ENCODE measurements around the gene LHFPL6. TPM values are rescaled to one million over a fixed set of nuclear protein-coding genes. Genes with fewer than 3 reads are reported as not detected.

Gene LHFPL6
- total RNA-seq, 1 experiment from 2014 or later: 12.7 TPM

DNA sequence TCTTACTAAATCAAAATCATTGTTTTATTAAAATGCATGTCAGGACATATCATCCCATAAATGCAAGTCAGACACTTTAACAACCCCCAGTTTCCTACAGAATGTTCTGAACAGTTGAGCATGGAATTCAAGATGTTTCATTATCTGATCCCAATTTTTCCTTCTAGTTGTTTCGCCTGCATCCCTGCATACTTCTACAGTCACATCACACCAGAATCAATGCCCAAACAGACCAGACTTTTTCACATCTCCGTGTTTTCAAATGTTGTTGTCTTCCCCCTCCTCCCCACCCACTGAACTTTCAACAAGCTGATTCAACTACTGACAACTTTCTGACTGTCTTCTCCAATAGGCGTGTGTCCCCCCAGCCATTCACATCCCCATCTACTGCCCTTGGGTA lies 48.6 kb downstream of the LHFPL6 start:
- no peak for DNase-seq (ENCODE audit: low read depth)

GRCh38 chr13:39552246-39552645 lies 50.7 kb downstream of the LHFPL6 start:
- no peak for DNase-seq (ENCODE audit: low read depth)

GRCh38 chr13:39550931-39551330 lies 52.1 kb downstream of the LHFPL6 start:
- no peak for DNase-seq (ENCODE audit: low read depth)

GRCh38 chr13:39547108-39547507 lies 55.9 kb downstream of the LHFPL6 start:
- DNase-seq (ENCODE audit: low read depth): no peak

GRCh38 chr13:39542361-39542760 lies 60.6 kb downstream of the LHFPL6 start:
- no peak for DNase-seq (ENCODE audit: low read depth)

- no peak for DNase-seq (ENCODE audit: low read depth)
Observed at GRCh38 chr13:39540929-39541605, 61.9 kb downstream of the LHFPL6 start.

GRCh38 chr13:39538816-39539790 lies 63.9 kb downstream of the LHFPL6 start:
- peak; percentile 11 for DNase-seq (ENCODE audit: low read depth)

DNA sequence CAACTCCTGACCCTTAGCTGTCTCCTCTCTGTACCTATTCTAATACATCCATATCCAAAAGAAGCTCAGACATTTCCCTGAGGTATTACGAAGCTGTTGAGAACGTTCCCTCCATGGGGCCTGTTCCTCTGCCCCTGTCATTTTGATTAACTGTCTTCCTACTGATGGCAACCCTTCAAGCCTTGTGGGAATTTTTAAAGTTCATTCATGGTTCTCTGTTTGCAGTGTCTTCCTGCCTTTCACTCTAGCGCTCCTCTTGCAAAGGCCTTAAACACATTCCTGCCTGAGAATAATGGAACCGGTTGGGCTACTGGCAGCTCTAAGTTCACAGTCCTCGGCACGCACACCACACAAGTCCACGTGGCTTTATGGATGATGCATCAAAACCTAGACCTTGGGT lies 66.1 kb downstream of the LHFPL6 start:
- DNase-seq (ENCODE audit: low read depth): no peak

DNA sequence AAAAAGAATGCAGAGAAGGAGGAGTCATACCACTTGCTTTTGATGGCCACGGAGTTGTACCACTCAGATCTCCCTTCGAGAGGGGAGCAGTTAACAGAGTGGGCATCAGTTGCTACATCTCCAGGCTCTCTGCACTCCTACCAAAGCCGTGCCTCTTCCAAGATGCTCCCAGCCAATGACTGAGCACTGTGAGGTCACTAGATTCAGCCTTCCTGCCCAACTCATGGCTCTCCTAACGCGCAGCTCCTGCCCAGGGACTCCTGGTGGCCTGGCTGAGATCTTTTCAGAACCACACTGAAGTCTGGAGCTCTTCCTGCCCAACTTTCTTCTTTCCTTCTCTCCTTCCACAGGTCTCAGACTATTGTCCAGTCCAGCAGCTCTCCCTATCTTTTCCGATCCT lies 66.7 kb downstream of the LHFPL6 start:
- no peak for DNase-seq (ENCODE audit: low read depth)

- DNase-seq (ENCODE audit: low read depth): no peak
Observed at GRCh38 chr13:39533651-39534150, 69.3 kb downstream of the LHFPL6 start.

GRCh38 chr13:39531646-39532045 lies 71.3 kb downstream of the LHFPL6 start:
- peak; percentile 3 for DNase-seq (ENCODE audit: low read depth)

DNA sequence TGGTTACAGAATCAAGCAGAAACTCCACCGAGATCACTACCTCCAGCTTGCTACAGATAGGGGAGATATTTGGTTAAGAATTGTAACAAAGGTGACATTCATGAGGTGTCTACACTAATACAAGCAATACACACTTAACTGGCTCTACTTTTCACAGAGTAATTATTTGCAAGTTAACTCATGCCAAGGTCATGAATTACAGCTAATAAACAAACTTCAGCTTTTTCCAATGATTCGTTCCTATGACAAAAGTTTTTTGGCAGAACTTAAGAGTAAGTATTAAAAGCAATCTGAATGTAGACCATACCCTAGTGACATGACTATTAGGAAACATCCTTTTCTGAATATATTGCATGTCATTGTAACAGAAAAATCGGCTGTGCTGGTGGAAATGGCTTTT lies 72.1 kb downstream of the LHFPL6 start:
- no peak for DNase-seq (ENCODE audit: low read depth)

DNA sequence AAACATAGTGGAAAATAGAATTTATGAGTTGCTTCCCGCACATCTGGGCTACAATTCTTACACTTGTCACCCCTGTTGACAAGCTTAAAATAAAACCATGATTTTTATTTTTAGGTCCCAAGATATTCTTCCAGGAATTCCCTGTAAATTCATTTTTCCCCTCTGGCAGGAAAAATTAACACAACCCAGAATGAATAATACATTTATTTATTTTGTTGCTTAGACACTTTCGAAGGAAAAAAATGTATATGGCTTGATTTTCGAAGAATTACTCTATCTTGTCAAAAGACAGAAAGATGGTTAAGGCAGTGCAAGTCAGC lies 74.4 kb downstream of the LHFPL6 start:
- no peak for DNase-seq (ENCODE audit: low read depth)

DNA sequence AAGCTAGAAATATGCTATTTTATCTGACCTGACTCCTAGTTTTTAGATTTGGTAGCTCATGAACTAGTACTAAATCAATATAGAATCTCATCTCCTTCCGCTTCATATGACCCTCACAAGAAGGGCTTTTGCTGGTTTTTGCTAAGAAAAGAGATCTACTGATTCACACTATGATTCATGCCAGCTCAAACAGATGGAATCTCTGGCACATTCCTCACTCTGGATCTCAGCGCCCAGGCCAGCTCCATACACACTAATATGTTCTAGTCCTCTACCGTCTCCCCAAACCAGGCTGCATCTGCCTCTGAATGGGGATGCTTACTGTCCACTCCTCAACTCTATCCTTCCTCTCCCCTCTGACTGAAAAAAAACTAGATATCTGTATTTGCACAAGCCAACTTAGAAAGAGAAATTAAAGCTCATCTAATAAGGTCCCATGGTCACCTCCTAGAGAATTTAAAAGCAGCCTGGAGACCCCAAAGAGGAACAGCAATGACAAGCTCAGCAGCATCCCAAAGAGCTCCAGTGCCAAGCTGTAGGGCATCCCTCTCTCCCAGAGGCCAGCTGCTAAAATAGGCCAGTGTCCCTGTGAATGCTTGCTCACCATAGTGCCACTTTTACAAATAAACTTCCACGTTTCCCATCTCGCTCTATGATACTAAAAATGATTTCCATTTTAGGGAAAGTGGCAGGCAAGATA lies 74.9 kb downstream of the LHFPL6 start:
- peak; percentile 83 for DNase-seq (ENCODE audit: low read depth)

- no peak for DNase-seq (ENCODE audit: low read depth)
Observed at GRCh38 chr13:39527301-39527700, 75.7 kb downstream of the LHFPL6 start.

- DNase-seq (ENCODE audit: low read depth): no peak
Observed at GRCh38 chr13:39526499-39526898, 76.5 kb downstream of the LHFPL6 start.

GRCh38 chr13:39525506-39525905 lies 77.5 kb downstream of the LHFPL6 start:
- no peak for DNase-seq (ENCODE audit: low read depth)

- no peak for DNase-seq (ENCODE audit: low read depth)
Observed at GRCh38 chr13:39524795-39525194, 78.2 kb downstream of the LHFPL6 start.

DNA sequence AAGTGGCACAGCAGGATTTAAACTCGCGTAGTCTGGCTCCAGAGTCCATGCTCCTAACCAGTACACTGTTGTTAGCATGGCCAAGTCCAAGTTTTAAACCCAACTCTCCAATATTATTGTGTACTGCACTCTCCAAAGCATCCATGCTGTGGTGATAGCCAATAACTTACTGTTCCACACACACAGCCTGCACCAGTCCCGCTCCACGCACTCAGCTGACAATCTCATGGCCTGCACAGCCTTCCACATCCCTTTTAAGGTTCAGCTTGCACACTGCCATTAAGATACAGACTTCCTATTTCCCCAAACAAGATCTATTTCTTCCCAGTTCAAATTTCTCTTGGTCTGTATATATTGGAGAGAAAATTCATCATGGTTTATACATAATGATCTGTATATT lies 80.7 kb downstream of the LHFPL6 start:
- no peak for DNase-seq (ENCODE audit: low read depth)

GRCh38 chr13:39521701-39522100 lies 81.3 kb downstream of the LHFPL6 start:
- DNase-seq (ENCODE audit: low read depth): no peak

- DNase-seq (ENCODE audit: low read depth): no peak
Observed at GRCh38 chr13:39516096-39516495, 86.9 kb downstream of the LHFPL6 start.

- no peak for DNase-seq (ENCODE audit: low read depth)
Observed at GRCh38 chr13:39515224-39515714, 87.7 kb downstream of the LHFPL6 start.

Measured in Daoy (cell line).